CD4-positive, alpha-beta T cell treated with Interferon gamma for 1 hour (primary cell): ENCODE results near the gene PAXIP1.

Experiments used
- DNase-seq: peaks from one replicate; pipeline ENCODE4 v3.0.0-alpha.2; 2020

The PAXIP1 gene

DNA sequence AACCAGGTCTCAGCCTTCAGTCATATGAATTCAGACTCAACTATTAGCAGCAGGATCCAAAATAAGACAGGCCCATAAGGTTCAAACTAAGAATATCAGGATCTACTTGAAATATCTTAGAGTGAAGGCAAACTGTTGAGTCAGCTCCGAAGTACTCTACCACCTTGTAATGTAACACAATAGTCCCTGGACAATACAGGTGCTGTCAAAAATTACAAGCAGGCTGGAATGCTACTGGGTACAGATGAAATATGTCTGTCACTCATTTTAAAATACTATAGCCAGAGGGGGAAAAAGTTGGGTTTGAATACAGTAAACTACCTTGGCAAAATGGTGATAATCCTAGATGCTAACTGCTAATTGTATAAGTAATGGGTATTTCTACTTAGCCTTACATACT is 6.8 kb downstream of the PAXIP1 start:
- no peak for DNase-seq

DNA sequence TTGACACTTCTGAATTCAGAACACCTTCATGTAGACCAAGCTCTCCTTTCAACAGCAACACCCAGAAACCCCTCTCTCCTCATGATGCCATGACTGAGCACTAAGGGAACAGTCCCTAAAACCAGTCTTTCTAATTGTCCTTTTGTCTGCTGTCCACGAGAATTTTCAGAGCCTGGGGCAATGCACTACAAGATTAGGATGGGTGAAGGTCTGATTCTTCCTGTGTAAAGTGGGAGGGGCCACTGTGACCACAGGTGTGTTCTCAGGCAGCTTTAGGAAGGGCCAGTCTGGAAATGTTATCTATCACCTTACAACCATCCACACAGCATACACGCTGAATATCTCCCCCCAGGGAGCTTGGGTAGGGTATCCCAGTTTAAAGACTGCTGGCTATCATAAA is 7.9 kb downstream of the PAXIP1 start:
- no peak for DNase-seq

DNA sequence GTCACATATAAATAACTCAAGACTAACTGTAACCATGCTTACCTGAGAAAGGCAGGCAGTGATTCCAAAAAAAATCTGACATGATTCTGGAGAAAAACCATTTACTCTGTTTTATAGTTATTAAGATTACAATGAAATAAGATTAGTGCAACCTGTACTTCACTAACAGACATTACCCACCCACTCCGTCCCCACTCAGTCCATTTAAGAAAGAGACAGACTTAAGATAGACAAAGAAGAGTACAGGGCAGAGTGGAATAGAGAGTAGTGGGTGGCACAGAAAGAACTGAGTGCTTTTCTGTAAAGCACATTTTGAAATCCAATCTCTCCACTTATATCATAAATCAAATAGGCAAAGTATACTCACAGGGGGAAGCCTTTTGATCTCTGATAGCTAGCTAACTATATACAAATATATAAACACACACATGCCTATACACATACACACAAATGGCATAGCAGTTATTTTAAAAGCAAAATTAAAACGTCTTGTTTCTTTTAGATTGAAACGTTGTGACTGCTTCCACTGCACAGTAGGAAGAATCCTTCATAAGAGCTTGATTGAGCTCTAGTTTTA is 11.9 kb downstream of the PAXIP1 start:
- DNase-seq = no peak

DNA sequence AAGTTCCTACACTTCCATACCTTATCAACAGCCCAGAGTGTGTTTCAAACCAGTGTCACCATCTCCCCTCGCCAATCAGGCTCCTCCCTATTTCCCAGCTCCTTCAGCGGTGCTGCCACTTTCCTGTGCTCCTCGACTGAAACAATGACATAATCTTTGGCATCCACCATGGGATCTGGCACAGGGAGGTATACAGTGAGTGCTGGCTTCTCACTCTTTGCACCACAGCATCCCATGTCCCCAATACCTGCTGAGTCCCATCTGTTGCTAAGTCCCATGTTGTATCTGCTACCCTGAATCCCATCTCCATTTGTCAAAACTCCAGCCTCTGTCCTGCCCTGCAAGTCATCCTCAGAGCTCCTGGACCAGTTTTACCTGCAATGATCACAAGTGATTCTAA is 15.4 kb downstream of the PAXIP1 start:
- no peak for DNase-seq

DNA sequence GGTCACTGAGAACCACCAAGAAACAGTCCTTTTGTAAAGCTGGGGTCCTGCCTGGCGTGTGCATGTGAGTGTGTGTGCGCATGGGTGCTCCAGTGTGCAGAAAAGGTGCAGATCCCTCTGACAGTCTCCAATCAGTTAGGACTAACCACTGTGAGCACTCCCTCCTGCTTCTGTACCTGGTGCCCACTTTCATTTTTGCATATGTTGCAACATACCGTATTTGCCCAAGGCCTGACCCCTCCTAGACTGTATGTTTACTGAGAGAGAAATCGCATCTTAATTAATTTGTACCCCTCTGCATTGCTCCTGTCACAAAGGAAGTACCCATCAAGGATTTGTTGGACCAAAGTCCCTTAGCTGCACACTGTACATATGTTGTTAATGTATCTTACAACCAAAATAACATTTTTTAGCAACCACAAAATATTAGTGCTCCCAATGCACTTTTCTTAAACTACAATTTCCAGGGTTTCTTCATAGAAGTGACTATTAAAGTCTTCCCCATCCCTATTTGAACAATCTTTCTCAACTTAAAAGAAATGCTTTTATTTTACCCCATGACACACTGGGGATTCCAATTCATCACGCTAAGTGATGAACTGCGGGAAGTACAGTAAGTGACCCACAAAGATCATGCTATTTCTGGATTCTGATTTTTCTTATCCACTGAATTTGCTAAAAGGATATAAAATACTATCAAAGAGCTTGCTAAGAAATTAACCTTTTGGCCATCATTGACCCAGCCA is 16.6 kb downstream of the PAXIP1 start:
- DNase-seq = no peak

DNA sequence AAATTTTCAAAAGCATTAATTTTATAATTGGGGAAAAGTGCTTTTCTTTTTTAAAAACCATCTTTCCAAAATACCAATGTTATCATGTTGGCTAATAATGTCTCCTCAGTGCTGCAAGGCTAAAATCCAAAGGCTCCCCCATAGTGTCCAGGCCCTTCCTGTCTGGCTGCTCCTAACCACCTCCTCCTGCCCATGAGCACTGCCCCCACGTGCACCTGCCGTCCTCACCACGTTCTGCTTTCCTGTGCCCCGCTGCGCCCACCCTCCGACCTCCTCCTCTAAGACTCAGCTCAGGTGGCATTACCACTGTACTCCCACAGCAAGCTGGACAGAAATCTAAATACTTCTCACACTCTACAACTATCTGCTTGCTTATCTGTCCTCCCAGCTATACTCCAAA is 17.7 kb downstream of the PAXIP1 start:
- DNase-seq = no peak

DNA sequence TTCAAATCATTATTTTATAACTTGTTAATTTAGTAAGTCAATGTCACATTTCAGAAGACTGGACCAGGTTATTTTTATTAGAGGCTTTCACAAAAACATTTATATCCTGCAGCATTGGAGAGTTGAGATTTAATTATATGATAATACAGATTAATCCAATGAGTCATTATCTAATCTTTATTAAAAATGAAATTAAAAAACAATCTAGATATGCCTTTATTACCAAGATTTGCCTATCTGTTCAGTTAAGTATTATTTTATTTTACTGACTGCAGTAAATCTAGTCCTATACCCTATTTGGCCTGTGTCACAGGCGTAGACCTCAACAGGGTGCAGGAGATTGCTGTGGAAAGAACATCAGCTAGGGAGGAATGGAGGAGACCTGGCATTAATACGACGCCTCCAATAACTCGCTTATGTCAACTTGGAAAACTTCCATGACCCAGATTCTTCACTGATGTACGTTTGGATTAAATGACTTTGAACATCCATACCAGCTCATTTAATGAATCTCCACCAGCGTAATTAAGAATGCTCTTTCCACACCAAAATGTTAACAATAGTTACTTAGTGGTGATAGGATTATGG is 18.2 kb downstream of the PAXIP1 start:
- DNase-seq = no peak

DNA sequence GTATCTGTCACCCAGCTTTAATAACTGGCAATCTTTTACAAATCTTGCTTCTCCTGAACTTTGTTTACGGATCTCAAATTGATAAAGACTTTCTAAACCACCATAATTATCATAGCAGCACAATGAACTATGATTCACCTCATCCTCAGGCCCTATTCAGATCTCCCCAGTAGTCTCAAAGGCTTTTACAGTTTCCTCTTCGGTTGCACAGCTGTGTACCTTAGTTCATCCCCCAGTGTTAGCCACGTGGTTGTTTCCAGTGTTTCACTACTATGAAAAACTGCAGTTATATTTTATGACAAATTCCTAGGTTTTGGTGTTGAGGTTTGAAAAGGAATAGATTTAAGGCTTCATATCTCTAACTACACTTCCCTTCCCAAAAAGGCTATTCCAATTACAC is 24.9 kb downstream of the PAXIP1 start:
- no peak for DNase-seq

DNA sequence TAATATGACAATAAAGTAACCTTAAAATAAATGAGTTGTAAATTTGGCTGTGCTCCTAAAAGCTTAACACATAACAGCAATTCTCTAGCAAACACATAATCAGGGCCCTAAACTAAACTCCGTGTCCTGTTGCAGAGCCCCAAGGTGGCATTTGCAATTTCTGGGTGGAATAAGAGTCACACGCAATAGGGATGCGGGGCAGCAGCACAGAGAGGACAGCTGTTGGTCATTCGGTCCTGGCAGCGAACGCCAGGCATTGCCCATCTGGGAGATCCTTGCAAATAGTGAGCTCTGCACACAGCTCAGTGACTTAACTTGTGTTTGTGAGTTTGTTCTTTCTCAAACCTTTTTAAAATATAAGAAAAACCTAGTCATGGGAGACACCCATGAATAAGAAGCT is 25.7 kb downstream of the PAXIP1 start:
- DNase-seq = no peak

DNA sequence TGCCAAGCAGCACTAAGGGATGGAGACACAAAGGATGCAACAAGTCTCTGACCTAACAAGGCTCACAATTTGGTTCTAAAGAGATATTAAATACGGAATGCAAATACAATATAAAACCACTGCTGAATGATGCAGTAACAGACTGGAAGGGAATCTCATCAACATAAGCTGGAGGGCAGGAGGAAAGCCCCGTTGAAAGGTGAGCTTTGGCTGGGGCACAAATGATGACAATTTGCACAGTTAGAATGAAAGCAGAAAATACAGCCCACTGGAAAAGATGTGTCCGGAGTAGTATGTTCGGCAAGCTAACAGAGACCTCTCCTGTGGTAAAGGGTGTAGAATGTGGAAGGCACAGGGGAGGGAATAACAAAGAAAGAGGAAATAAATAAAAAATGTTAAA is 26.1 kb downstream of the PAXIP1 start:
- DNase-seq = no peak

DNA sequence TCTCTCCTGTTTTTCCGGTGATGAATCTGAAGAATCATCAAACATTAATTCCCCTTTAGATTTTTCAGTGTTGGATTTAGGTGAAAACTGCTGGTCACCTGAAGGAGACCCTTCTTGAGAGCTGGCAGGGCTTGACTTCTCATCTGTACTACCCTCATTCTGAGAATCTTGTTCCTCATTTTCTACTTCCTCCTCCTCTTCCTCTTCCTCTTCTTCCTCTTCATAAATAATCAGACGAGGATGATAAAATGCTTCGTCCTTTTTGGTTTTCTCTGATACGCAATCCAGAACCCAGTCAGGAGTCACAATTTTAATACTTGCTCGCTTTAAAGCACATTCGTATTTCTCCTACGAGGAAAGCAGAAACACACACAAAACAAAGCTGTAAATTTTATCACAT is 26.9 kb downstream of the PAXIP1 start:
- no peak for DNase-seq

DNA sequence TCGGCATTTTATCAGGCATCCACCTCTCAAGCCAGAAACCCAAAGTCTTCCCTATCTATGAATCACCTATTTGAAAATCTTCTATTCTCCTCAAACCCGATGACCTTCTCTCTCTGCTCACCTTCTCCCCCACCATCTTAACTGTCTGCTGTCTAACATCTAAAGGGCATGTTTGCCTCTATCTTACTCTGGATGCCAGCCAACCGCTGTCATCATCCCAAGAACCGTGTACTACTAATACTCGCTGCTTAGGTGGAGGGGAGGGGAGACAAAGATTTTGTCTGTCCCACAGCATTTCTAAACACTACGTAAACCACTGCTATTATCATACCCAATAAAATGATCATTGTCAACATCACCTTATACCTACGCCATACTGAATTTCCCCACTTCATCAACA is 29.5 kb downstream of the PAXIP1 start:
- no peak for DNase-seq

DNA sequence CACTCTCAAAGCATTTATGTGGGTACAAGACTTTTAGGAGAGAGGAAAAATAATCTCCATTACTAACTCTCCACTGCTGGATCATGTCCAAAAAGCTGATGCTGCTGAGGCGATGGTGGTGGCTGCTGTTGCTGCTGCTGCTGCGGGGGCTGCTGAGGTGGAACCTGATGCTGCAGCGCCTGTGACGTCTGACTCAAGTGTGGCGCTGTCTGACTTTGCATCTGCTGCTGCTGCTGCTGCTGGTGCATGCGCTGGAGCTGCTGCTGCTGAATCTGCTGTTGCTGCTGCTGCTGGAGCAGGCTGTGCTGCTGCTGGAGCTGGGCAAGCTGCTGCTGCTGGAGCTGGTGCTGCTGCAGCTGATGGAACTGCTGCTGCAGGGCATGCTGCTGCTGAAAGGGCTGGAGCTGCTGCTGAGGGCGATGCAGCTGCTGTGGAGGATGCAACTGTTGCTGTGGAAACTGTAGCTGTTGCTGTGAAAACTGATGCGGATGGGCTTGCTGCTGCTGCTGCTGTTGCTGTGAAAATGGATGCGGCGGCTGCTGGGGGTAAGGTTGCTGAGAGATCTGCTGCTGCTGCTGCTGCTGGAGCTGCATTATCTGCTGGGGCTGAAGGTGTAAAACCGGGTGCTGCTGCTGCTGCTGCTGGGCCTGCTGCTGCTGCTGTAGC is 34.5 kb downstream of the PAXIP1 start:
- DNase-seq = no peak

DNA sequence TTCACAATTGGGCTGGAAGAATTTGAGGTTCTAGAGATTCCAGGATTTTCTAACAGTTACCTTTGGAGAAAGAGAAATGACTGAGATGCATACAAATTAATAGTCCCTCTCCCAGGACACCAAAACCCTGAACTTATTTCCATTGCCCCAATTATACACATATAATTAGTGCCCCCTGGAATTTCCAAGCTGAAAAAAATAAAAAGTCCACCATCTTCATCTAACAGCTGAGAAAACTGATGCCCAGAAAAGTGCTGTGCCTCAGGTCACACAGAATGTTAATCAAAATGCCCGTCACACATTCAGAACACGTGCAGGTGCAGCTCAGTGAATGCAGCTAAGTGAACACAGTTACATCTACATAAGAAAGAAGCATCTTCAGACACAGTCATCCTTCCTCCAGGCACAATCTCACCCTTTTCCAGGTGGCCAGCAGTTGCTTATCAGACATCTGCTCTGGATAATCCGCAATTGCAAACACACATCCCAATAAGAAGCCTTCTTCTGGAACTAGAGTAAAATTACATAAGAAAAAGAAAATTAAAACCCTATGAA is 35.4 kb downstream of the PAXIP1 start:
- no peak for DNase-seq

DNA sequence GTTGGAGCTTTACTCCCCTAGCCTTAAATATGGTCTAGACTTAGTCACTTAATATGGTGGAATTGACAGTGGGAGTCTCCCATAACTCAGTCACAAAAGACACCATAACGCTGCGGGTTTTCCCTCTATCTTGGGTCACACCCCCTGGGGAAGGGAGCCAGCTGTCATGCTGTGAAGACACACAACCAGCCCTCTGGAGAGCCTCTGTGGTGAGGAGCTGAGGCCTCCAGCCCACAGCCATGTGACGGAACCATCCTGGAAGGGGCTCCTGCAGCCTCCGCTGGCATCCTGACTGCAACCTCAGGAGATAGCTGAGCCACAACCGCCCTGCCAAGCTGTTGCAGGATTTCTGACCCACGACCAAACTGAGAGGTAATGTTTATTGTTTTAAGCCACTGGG is 37.9 kb downstream of the PAXIP1 start:
- DNase-seq = no peak

DNA sequence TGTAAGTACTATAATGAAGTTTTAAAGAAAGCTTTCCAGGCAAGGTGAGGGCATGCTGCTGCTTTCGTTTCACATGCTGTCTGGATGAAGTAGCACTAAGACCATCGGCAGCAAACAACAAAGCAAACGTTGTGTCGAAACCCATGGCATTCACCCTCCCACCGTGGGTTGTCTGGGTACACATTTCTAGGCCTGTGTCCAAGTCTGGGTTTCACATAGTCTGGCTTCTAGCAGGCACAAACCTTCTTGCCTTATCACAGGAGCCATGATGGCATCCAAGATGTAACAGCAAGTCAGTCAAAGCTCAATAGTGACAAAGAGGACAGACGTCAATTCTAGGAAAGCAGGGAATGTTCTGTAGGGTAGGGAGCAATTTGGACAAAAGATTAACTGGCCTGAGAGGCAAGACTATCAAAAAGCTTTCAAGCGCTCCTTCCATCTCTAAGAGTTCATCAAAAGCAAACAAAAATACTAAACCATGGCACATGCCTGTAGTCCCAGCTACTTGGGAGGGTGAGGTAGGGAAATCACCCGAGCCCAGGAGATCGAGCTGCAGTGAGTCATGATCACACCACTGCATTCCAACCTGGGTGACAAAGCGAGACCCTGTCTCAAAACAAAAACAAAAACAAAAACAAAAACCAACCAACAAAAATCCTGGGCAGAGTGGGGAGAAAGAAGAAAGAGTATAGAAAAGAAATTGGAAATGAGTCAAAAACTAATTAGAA is 42.7 kb downstream of the PAXIP1 start:
- no peak for DNase-seq

DNA sequence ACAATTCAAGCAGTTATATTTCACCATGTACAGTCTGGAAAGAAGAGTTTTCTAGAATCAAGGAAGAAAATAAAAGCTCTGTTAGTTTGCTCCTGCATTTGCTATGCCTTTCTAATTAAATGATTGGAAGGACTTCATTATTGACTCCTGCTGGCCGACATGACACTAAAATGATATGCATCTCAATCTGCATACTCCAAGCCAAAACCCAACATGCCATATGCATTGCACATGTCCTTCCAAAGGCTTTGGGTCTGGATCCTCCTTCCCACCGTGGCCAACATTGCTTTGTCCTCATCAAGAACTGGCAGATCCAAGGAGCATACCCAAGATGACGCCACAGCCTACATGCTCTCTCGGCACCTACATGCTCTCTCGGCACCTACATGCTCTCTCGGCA is 46.5 kb downstream of the PAXIP1 start:
- DNase-seq = no peak

DNA sequence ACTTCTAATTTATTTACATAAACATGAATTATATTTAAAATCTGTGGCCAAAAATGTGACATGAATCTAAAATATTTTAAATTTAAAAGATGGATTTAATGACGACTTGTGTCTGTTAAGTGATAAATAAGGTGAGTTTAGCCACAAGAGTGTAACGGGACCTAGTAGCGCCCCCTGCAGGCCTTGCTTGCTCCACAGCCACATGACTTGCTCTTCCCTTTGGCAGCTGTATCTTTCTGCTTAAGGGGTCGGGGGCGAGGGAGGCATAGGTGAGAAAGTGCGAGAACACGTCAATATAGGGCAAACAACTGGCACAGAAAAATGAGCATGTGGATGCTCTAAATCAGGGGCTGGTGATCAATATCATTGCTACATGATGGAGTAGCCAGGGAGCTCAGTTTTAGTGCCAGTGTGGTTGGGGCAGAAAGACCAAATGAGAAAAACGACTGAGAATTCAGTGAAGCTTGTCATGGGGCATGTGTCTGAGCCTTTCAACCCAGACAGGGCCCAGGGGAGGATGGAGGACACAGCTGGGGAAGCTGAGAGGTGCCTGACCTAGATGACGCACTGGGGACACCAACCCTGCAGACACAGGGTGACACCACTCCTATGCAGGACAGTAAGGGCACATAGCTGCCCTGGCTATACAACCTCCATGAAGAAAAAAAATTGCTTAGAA is 49.8 kb downstream of the PAXIP1 start:
- peak; percentile 50 for DNase-seq

DNA sequence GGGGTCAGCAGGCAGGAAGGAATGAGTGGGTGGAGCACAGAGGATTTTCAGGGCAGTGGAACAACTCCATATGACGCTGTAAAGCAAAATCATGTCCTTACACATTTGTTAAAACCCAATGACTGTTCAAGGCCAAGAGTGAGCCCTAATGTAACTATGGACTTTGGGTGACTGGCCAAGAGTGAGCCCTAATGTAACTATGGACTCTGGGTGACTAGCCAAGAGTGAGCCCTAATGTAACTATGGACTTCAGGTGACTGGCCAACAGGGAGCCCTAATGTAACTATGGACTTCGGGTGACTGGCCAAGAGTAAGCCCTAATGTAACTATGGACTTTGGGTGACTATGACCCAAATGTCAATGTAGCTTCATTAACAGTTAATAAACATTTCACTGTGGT is 52.0 kb downstream of the PAXIP1 start:
- no peak for DNase-seq

DNA sequence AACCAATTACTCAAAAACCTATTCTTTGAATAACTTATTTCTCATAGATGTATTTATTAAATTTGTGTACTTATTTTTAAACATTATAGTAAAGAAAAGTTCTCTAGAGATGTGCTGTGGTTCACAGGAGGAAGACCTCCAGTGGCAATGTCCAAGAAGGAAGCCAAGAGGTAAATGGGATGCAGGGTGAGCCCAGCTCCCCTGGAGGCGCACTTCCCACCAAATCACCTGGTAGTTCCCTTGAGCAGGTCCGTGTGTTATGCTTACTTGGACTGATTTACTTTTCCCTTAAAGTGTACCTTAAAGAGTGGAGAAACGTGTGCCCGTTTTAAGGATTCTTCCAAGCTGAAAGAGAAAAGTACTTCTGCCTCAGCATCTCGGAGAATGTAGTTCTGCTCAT is 55.3 kb downstream of the PAXIP1 start:
- no peak for DNase-seq

DNA sequence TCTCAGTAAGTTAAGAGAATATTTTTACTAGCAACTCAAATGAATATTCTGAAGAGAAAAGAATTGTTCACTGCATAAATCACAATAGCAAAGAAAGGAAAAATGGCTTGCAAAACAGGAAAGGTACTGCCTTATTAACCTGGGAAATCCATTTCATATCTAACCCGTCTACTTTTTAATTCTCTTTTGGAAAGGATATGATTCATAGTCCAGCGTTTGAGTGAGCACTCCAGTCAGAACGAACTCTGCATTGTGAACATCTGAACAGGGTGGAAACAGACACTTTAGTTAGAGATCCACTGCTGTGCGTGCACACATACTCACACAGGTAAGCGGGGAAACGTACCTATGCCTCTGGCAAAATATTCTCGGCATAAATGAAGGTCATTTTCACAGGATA is 56.8 kb downstream of the PAXIP1 start:
- DNase-seq = no peak

DNA sequence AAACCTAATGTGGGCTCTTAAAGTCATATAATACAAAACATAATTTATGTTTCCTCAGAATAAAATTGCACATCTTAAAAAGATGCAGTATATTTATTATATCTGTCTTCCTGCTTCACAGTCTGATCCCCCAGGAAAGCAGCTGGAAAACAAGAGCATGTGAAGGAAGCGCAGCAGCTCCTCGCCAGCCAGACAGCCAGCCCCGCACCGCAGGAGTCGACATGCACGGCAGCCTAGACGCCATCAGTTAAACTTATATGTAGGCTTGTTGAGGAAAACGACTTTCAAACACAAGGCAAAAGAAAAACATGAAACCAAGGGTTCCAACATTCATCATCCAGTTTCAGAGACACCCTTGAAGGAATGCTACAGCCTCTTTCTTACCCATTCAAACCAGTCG is 59.0 kb downstream of the PAXIP1 start:
- DNase-seq = no peak

DNA sequence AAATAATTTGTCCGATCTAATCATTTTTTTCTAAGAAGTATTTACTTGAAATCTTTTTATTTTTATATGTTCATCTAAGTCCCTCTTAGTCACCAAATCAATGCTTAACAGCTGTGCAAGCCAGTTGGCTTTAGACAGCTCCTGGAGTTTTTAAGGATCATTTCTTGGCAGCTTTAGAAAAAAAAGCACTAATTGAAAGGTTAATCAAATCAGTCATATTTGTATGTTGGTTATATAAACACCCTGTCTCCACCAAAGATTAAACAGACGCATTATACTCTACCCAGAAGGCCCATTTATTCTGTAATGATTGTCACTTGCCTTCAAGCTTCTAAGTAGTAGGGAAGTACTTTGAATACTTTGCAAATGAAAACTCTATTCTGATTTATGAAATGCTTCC is 60.2 kb downstream of the PAXIP1 start:
- DNase-seq = no peak
